Kidney (tissue), 14 donors: ENCODE data around the gene LUC7L3. TPM values are rescaled to one million over a fixed set of nuclear protein-coding genes. Genes with fewer than 3 reads are reported as not detected.
"Not testable (repeated sequence)": the region's sequence is repeated elsewhere in the genome, so short reads cannot be mapped to it uniquely, and the experiment has no call there.

Source experiments
- DNase-seq, 5 donors: peaks; one replicate each; pipeline ENCODE4 v3.0.0-alpha.2; 2013 to 2020
- FAIRE-seq: peaks from 2 replicates; lab custom pipeline; 2012; peaks lifted over from hg19 to GRCh38; lab: Jason Lieb, UNC
- H3K27ac ChIP-seq, 2 donors: one replicate each; pipeline ENCODE4 v1.7.0; 2013; ENCODE audit warnings: low read depth in 2 of 2, low read length in 2 of 2, inconsistent platforms in 1 of 2
- H3K27me3 ChIP-seq: one replicate; pipeline ENCODE4 v1.7.1; 2013; ENCODE audit warnings: low read length, inconsistent platforms; ENCODE audit not compliant: control insufficient read depth, insufficient read depth
- H3K36me3 ChIP-seq, 3 donors: one replicate each; pipeline versions ENCODE4 v1.7.0 to v1.7.1; 2013; ENCODE audit warnings: low read length in 3 of 3, control low read depth in 1 of 3, inconsistent platforms in 1 of 3; ENCODE audit not compliant: insufficient read depth in 3 of 3, control insufficient read depth in 2 of 3
- H3K4me1 ChIP-seq, 3 donors: one replicate each; pipeline versions ENCODE4 v1.7.0 to v1.7.1; 2013; ENCODE audit warnings: low read length in 3 of 3, inconsistent platforms in 1 of 3, low read depth in 1 of 3; ENCODE audit not compliant: control insufficient read depth in 2 of 3, insufficient read depth in 2 of 3
- H3K4me3 ChIP-seq, 3 donors: one replicate each; pipeline versions ENCODE4 v1.7.0 to v1.8.1; 2013; ENCODE audit warnings: low read length in 3 of 3, control low read depth in 1 of 3, inconsistent platforms in 1 of 3
- H3K9ac ChIP-seq, 3 donors: one replicate each; pipeline versions ENCODE4 v1.7.0 to v1.7.1; 2013; ENCODE audit warnings: low read length in 3 of 3, control low read depth in 1 of 3, inconsistent platforms in 1 of 3
- H3K9me3 ChIP-seq, 3 donors: one replicate each; pipeline versions ENCODE4 v1.7.0 to v1.7.1; 2013; ENCODE audit warnings: low read length in 3 of 3, control low read depth in 1 of 3, inconsistent platforms in 1 of 3; ENCODE audit not compliant: control insufficient read depth in 2 of 3, insufficient read depth in 1 of 3
- intact Hi-C: fragments of 100-400 bp; cut with DNase I; formaldehyde crosslinking; loops from one replicate; pipeline ENCODE4 v1.11.1; 2022
- polyA plus RNA-seq: library from polyadenylated mRNA; stranded (reverse); fragments of 350-450 nt; fragmentation: Illumina TruSeq; extraction: RNeasy Lipid Tissue Mini Kit (QIAGEN cat#74804); gene quantifications from one replicate; pipeline ENCODE4 v1.2.3, GENCODE V29; 2014; ENCODE audit warnings: low read depth, low replicate concordance; ENCODE audit not compliant: insufficient read depth
- total RNA-seq: library from RNA; stranded (reverse); fragmentation: NEBNext Ultra II Directional; extraction: Animal tissue kit (Norgen Biotek cat#: 25700); gene quantifications from one replicate; pipeline ENCODE4 v1.2.1, GENCODE V29; 2021
- TF ChIP-seq, protein P1 (sequence below): IDR thresholded peaks from 3 replicates; pipeline ENCODE4 v1.5.1; 2012; ENCODE audit warnings: mild to moderate bottlenecking, moderate library complexity, borderline replicate concordance; ENCODE audit not compliant: insufficient read depth; ENCODE audit errors: extremely low read depth
- donor health status: control.
- donor health status: control.
- donor health status: control.
- donor health status: control.
- donor health status: control.
- donor health status: DM: yes; HTN: yes; CAD: no.
- donor health status: Normal renal cell carcinoma (clear cell type).

LUC7L3 gene
- total and polyA plus RNA-seq, 2 donors from 2014 or later, result 74.3 to 91.9 TPM

GRCh38 chr17:50719924-50720794 is 756 bp downstream of the LUC7L3 start:
- H3K9me3 ChIP-seq, result no peaks in the 10 kb centered on the region
- TF ChIP-seq, protein P1, sequence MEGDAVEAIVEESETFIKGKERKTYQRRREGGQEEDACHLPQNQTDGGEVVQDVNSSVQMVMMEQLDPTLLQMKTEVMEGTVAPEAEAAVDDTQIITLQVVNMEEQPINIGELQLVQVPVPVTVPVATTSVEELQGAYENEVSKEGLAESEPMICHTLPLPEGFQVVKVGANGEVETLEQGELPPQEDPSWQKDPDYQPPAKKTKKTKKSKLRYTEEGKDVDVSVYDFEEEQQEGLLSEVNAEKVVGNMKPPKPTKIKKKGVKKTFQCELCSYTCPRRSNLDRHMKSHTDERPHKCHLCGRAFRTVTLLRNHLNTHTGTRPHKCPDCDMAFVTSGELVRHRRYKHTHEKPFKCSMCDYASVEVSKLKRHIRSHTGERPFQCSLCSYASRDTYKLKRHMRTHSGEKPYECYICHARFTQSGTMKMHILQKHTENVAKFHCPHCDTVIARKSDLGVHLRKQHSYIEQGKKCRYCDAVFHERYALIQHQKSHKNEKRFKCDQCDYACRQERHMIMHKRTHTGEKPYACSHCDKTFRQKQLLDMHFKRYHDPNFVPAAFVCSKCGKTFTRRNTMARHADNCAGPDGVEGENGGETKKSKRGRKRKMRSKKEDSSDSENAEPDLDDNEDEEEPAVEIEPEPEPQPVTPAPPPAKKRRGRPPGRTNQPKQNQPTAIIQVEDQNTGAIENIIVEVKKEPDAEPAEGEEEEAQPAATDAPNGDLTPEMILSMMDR, result no peak
- intact Hi-C loops, result no loop called here
- H3K9ac ChIP-seq, result peak overlapping the region; percentile 88 to 97 (median 96)
- peak overlapping the region; percentile 98 to 100 for H3K27ac ChIP-seq
- H3K36me3 ChIP-seq, result no peaks in the 10 kb centered on the region
- peak in 1 of 5 donors; percentile 25 for DNase-seq
- no peaks in the 10 kb centered on the region for H3K27me3 ChIP-seq
- H3K4me3 ChIP-seq, result peak overlapping the region; percentile 84 to 93 (median 93)
- H3K4me1 ChIP-seq, result peaks cover 3 to 30% (median 8%) of the 10 kb centered on the region in 3 donors
- no peak for FAIRE-seq

- no peak for FAIRE-seq
- intact Hi-C loops, result no loop called here
- H3K9ac ChIP-seq, result peak overlapping the region in 2 of 3 donors; percentile 88 to 96
- H3K36me3 ChIP-seq, result no peaks in the 10 kb centered on the region
- H3K9me3 ChIP-seq, result no peaks in the 10 kb centered on the region
- peaks cover 3 to 38% (median 13%) of the 10 kb centered on the region in 3 donors for H3K4me1 ChIP-seq
- DNase-seq, result peak in 1 of 5 donors; percentile 13
- no peaks in the 10 kb centered on the region for H3K27me3 ChIP-seq
- TF ChIP-seq, protein P1, result no peak
- H3K4me3 ChIP-seq, result peak overlapping the region; percentile 84 to 93 (median 93)
- H3K27ac ChIP-seq, result no peak overlapping the region
These were observed 2.0 kb downstream of the LUC7L3 start for GRCh38 chr17:50721194-50722010.

GRCh38 chr17:50722746-50723145 is 3.3 kb downstream of the LUC7L3 start:
- H3K4me3 ChIP-seq, result peak overlapping the region in 2 of 3 donors; percentile 7 to 51
- H3K9ac ChIP-seq, result peak overlapping the region in 1 of 3 donors; percentile 10
- no peak for DNase-seq
- intact Hi-C loops, result no loop called here
- H3K36me3 ChIP-seq, result no peaks in the 10 kb centered on the region
- peaks cover 3 to 40% (median 21%) of the 10 kb centered on the region in 3 donors for H3K4me1 ChIP-seq
- no peaks in the 10 kb centered on the region for H3K9me3 ChIP-seq
- no peaks in the 10 kb centered on the region for H3K27me3 ChIP-seq
- H3K27ac ChIP-seq, result peak overlapping the region in 1 of 2 donors; percentile 14
- FAIRE-seq, result no peak
- TF ChIP-seq, protein P1, result no peak

- H3K4me1 ChIP-seq, result peaks cover 3 to 49% (median 23%) of the 10 kb centered on the region in 3 donors
- FAIRE-seq, H3K27me3 ChIP-seq, H3K9me3 ChIP-seq, H3K9ac ChIP-seq, H3K27ac ChIP-seq, DNase-seq, H3K36me3 ChIP-seq, intact Hi-C loops, H3K4me3 ChIP-seq: not testable (repeated sequence)
These were observed 5.2 kb downstream of the LUC7L3 start for GRCh38 chr17:50724622-50725021.
